GM18861 (cell line): ENCODE data around the gene CNDP1.
A peak's percentile ranks its signal among the peaks of the same experiment; 100 is the strongest.
"Not testable (repeated sequence)": the region's sequence is repeated elsewhere in the genome, so short reads cannot be mapped to it uniquely, and the experiment has no call there.

Experiments used
- ATAC-seq: cut with Tn5 transposase; IDR thresholded peaks from one replicate; pipeline ENCODE4 v1.9.1; 2021; ENCODE audit not compliant: unreplicated experiment

Gene CNDP1, protein sequence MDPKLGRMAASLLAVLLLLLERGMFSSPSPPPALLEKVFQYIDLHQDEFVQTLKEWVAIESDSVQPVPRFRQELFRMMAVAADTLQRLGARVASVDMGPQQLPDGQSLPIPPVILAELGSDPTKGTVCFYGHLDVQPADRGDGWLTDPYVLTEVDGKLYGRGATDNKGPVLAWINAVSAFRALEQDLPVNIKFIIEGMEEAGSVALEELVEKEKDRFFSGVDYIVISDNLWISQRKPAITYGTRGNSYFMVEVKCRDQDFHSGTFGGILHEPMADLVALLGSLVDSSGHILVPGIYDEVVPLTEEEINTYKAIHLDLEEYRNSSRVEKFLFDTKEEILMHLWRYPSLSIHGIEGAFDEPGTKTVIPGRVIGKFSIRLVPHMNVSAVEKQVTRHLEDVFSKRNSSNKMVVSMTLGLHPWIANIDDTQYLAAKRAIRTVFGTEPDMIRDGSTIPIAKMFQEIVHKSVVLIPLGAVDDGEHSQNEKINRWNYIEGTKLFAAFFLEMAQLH

DNA sequence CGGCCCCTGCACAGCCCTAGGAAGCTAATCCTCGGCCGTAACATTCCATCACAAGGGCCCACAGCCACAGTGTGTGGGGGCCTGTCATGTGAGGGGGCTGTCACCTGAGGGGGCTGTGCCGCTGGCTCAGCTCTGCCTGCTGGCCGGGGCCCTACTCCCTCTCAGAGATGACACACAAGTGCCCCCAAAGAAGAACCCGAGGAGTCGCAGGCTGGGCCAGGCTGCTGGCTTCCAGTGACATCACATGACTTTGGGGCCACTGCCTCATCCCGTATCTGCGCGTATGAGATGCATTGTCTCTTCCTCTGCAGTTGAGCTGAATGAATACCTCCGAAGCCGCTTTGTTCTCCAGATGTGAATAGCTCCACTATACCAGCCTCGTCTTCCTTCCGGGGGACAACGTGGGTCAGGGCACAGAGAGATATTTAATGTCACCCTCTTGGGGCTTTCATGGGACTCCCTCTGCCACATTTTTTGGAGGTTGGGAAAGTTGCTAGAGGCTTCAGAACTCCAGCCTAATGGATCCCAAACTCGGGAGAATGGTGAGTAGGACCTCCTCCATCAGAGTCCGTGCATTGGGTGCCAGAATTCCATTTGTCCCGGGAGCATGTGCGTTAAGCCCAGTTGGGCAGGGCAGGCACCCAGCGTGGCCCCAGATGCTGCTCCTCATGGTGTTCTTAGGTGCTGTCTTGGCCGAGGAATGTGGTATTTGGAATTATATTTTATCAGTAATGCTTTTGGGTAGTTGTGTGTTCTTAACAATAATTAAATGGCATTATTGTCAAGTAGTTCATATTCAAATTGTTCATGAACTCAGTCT, at the start of gene CNDP1:
TSS of gene CNDP1 (plus strand) at position 351 of the 820 bp plus-strand sequence. CDS start at position 519, 168 bp downstream.
- no peak for ATAC-seq

DNA sequence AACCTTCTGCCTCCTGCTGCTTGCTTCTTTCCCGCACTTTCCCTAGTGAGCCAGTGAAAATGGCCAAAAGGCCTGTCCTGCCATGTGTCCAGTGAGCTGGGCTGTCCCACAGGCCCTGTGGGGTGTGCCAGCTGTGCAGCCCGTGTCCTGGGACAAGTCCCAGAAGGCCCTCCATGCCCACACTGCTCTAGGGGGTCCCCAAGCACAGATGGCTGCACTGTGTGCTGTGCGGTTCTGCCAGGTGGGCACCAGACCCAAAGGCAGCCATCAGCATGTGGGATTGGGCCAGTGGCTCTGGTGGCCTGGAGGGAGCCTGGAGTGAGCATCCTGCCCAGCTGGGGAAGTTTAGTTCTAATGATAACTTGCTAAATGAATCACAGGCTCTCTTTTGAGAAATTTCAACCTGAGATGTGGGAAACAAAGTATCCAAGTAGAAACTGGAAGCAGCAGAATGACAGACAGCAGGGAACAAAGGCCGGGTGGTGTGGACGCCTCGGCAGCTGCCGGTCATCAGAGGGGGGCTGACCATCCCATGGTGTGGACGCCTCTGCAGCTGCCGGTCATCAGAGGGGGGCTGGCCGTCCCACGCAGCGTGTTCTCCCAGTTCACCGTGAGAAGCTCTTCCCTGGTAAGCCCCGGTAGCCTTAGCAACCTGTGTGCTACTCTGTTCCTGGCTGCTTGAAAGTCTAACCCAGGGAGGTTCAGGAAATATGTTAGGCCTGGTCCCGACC, 48.0 kb upstream of the CNDP1 start:
- no peak for ATAC-seq

DNA sequence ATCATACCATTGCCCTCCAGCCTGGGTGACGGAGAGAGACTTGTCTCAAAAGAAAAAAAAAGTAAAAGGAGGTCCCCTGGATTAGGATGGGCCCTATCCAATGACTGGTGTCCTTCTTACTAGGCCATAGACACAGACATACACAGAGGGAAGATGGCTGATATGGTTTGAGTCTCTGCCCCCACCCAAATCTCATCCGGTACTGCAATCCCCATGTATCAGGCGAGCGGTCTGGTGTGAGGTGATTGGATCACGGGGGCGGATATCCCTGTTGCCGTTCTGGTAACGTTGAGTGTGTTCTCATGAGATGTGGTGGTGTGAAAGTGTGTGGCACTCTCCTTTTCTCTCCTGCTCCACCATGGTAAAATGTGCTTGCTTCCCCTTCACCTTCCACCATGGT, 45.9 kb upstream of the CNDP1 start:
- ATAC-seq: no peak

DNA sequence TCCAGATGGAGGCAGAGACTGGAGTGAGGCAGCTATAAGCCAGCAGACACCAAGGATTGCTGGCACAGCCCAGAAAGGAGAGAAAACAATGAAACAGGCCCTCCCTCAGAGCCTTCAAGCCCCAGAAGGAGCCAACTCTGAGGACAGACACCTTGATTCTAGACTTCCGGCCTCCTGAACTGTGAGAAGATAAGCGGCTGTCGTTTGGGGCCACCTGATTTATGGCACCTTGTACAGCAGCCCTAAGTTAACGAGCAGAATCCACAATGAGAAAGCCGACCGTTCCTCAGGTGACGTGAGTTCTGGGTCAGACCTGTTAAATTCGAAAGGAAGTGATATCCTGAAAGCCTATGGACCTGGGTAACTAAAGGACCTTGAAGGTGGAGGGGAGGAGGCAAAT, 45.4 kb upstream of the CNDP1 start:
- ATAC-seq: no peak

DNA sequence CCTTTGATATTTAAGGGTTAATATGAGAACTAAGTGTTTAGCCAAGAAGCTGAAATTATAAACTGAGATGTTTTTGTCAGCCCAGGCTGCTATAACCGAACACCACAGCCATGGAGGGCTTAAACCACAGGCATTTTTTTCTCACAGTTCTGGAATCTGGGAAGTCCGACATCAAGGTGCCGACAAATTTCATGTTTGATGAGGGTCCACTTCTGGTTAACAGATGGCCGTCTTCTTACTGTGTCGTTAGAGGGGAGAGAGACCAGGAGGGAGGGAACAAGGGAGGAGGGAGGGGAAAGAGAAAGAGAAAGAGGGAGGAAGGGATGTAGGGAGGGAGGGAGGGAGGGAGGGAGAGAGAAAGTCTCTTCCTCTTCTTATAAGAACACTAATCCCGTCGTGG, 44.6 kb upstream of the CNDP1 start:
- ATAC-seq: no peak

DNA sequence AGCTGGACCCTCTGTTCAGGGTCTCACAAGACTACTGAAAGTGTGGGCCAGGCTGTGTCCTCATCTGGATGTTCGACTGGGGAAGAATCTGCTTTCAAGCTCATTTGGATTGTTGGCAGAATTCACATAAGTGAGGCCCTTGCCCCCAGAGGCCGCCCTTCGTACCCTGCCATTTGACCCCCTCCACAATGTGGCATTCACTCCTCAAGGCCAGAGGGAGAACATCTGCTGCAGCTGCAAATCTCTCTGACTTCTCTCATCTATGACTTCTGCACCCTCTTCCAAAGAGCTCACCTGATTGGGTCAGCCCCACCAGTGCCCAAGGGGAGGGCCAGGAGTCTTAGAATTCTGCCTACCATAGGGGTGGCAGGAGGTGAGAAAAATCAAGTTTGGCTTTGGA, 42.0 kb upstream of the CNDP1 start:
- no peak for ATAC-seq

DNA sequence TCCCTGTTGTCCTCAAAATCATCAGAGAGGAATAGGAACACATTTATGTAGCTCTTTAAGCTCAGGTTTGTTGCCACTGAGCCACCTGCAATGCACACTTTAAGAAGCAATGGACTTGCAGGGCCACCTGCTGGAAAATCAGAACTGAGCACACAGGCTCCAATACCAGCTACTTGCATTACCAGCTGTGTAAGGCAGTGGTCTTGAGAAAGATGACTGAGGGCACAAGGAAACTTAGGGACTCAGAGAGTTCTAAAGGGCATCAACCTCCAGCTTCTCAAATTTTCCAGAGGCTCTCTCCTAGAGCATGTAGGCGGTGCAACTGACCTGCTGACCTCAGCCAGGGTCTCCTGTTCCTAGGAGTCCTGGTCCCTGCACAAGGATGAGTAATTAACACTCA, 40.6 kb upstream of the CNDP1 start:
- ATAC-seq: peak; percentile 39

DNA sequence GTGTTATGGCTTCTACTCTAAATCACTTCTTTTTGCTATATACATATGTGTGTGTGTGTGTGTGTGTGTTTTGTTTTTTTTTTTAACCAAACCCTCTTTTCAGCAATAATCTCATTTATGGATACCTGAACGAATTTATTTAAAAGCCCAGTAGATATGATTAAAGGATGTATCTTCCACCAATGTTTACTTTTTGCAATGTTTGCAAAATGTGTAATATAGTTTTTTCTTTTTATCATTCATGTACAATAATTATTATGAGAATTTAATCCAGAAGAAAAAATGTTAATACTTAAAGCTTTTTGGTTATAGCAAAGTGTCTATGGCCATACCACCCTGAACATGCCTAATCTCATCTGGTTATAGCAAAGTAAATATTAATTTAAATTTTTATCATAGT, 39.8 kb upstream of the CNDP1 start:
- no peak for ATAC-seq

DNA sequence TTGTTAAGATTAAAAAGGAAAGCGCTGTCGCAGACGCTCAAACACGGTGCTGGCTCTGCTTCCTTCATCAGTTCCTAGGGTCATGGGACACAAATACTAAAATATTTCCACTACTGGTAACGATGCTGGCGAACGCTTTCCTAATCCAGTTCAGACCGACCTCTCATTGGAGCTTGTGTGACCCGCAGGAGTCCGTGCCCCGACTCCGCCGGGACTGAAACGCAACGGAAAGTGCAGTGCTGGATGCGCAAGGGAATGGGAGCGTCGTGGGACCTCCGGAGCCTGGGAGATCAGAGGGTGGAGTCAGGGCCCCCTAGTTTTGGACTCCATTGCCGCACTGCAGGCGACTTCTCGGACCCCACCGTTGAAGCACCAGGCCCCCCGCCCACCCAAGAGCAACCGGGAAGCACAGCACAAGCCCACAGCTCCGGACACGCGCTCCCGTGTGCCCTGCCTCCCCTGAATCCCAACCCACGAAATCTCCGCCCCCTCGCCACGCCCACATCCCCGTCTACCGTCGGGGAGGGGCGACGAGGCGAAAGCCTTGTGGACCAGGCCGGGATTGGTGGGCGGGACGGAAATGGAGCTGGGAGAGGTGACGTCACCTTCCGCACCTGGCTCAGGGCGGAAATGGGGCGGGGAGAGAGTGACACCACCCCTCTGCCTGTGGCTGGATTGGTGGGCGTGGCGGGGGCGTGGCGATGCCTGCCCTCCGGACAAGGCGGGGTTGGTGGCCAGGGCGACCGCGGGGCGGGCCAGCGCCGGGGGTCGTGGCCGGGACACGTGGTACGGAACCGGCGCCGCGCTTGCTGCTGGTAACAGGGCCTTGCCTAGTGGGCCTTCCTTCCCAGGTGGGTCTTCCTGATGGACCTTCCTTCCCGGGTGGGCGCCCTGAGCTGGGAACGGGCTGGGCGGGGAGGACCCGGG, 38.5 kb upstream of the CNDP1 start, which contains the start of gene CNDP2:
TSS of gene CNDP2 (plus strand) at position 783 of the 927 bp plus-strand sequence. CDS start 3,611 bp downstream, outside the sequence.
- ATAC-seq: peak; percentile 64

DNA sequence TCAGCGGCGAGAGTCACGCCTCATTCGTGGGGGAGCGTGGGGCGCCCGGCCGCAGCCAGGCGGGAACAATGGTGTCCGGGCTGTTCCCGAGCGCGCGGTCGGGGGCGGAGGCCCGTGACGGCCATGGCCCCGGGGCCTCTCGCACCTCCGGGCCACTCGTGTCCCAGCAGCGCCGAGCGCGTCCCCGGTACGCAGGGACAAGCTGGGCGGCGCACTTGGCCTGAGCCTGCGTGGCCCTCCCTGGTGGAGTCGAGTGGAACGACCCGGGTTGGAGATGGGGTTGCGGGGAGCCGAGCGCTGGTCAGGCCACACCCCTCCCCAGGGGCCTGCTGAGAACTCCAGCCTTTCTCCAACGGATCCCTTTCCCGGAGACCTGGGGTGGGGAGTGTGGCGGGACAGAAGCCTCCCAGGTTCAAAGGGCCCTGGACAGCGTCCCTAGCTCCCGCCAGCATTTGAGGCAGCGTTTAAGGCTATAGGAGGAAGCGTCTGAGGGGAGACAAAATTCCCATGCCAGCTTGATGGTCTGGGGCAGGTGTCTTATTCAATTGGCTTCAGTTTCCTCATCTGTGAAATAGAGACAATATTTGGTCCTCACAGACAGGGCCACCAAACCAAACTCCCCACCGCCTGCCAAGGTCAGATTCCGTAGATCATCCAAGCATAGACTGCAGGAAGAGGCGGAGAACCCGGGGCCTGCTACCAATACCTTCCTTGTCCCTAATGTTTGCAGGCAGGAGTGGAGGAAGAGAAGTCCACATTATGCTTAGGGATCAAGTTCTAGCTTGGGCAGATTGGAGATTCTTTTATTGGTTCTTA, 37.6 kb upstream of the CNDP1 start:
- ATAC-seq: peak; percentile 10

DNA sequence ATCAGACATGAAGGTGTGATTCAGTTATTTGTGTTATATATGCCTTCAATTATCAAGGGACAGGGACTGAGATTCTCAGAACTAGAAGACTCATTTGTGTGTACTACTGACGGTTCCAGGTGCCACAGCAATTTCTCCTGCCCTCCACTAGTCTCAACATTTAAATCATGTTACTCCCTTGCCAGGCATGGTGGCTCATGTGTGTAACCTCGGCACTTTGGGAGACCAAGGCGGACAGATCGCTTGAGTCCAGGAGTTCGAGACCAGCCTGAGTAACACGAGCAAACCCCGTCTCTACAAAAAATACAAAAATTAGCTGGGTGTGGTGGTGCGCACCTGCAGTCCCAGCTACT, 37.0 kb upstream of the CNDP1 start:
- ATAC-seq: no peak

DNA sequence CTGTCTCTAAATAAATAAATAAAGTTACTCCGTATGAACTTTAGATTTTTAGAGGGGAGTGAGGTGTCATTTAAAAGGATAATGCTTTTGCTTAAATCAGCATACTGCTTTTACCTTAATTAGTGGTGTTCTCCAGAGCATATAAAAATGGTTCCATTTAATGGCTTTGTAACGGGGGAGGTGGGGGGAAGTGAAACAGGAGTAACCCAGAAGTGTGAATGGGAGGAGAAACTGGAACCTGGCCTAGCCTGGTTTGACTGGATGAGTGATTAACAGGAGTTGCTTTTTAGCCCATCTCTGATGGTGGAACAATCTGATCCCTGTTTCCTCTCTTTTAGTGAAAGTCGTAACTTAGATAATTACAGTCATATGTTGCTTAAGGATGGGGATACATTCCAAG, 36.5 kb upstream of the CNDP1 start:
- no peak for ATAC-seq

DNA sequence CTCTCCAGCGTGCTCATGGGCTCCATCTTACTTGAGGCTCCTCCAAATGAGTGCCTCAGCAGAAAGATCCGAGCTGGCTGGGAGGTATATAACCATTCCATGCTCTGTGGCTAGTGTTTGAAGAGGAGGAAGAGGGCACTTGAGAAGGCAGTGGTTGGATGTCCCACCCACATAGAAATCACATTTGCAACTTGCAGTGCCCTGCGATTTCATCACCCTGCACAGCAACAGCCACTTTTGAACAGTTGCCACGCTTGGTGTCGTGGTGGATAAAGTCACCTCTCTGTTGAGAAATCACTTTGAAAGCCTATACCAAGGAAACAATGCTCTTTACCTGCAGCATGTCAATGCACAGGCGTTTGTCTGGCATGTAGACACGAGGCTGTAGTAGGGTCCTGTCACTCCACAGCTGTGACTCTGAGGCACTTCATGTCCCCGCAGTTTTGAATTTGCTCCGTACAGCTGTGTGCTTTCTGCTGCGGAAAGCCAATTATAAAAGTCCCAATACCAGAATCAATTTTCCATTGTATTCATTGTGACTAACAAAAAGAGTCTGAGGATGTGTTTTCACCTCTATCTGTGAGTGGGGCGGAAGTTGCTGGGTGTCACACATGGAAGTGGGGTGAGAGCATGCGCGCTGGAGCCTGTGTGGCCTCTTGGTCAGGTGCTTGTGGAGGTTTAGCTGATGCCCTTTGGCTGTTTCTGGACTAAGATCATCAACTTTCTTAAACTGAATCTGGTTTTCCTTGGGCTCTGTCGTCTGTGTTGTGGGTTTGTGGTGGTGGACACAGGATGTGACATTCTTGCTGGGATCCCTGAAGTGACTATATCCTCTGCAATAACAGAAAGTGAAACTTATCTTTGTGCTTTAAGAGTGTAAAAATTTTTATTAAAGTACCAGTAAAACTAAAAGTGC, 35.3 kb upstream of the CNDP1 start:
- ATAC-seq: peak; percentile 37

DNA sequence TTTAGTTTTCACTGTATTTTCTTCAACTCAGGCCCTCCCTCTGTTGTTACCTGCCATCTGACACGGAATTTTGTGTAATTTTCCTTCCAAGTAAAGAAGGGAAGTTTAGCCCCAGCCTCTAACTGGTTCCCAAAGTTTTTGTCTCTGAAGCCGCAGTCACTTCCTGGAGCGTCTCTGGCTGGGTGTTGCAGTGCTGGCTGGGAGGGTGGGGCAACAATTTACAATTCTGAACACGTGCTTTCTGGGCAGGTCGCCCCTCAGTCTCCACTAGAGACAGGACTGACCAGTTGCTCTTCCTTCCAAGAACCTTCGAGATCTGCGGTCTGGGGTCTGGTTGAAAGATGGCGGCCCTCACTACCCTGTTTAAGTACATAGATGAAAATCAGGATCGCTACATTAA, 34.7 kb upstream of the CNDP1 start:
- ATAC-seq: peak; percentile 31

DNA sequence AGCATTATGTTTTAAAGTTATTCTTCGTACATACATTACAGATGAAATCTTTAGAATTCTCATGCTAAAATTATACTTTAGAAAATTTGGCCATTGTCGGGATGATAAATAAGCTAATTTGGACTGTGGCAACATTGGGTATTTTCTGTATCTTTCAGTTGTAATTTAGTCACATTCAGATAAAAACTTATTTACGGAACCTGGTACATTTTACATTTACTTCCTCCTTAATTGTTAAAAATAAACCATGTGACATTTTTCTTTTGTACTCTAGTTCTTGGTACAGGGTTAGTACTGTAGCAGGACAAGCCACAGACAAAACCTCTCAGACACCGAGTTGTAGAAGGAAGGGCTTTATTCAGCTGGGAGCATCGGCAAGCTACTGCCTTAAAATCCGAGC, 33.9 kb upstream of the CNDP1 start:
- no peak for ATAC-seq

DNA sequence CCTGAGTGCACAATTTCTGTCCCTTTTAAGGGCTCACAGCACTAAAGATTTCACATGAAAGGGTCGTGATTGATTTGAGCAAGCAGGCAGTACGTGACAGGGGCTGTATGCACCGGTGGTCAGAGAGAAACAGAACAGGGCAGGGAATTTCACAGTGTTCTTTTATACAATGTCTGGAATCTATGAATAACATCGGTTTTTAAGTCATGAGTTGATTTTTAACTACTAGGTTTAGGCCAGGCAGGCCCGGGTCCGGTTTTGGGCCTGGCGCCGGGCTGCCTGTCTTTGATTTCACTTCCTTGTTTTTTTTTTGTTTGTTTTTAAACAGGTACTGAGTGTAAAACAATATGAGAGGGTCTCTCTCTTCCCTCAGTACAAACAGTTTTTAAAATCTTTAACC, 33.5 kb upstream of the CNDP1 start:
- ATAC-seq: not testable (repeated sequence)

DNA sequence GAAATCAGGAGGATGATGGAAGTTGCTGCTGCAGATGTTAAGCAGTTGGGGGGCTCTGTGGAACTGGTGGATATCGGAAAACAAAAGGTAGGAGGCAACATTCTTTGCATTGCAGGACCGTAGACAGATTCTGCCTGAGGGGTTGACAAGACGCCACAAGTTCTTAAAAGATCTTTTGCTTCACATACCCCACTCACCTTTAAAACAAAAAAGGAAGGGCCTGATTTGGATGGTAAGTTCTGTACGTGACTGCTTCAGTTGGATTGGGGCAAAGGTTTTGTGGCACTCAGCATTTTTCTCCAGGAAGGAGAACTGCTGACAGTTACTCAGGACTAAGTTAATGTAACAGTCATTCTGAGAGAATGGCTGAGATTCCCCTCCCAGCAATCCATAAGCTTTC, 32.9 kb upstream of the CNDP1 start:
- no peak for ATAC-seq

DNA sequence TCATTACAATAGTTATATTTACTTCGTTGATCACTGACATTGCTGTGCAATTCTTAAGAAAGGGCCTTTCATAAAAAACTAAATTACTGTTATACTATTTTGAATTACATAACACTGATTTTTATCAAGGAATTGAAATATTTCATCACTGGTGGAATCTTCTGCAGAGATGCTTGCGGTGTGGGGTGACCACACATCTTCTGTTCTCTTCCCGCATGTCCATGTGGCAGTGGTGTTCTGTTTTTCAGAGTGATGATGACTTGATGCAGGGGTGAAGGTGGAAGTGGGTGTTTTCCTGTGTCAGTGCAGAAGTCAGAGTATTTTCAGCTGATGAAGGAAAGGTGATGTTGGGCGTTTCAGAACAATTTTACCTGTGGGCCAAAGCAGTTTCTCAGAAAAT, 31.2 kb upstream of the CNDP1 start:
- ATAC-seq: no peak
